Cardiac muscle cell (in vitro differentiated cells and primary cell): ENCODE measurements around the gene GYPC. TPM values are rescaled to one million over a fixed set of nuclear protein-coding genes. Genes with fewer than 3 reads are reported as not detected.
"Not testable (repeated sequence)": the region's sequence is repeated elsewhere in the genome, so short reads cannot be mapped to it uniquely, and the experiment has no call there.

ENCODE experiments used
- DNase-seq, 2 donors: peaks; one replicate each; pipeline versions ENCODE4 v3.0.0 to v3.0.0-alpha.2; 2010 to 2017; ENCODE audit warnings: low read depth in 1 of 2, low spot score in 1 of 2
- H3K27ac ChIP-seq: fragments of 200-600 bp; sonication (generic); 2 replicates; pipeline ENCODE4 v1.5.1; 2016
- H3K27me3 ChIP-seq: fragments of 200-600 bp; sonication (generic); 2 replicates; pipeline ENCODE4 v1.6.0; 2016; ENCODE audit warnings: control low read depth
- H3K36me3 ChIP-seq: fragments of 200-600 bp; sonication (generic); 2 replicates; pipeline ENCODE4 v1.5.1; 2016; ENCODE audit warnings: control low read depth
- H3K4me1 ChIP-seq: fragments of 200-600 bp; sonication (generic); 2 replicates; pipeline ENCODE4 v1.8.1; 2017; ENCODE audit warnings: low read depth, mild to moderate bottlenecking, mixed run types
- H3K4me3 ChIP-seq: fragments of 200-600 bp; sonication (generic); 2 replicates; pipeline ENCODE4 v1.5.1; 2016; ENCODE audit warnings: mild to moderate bottlenecking
- H3K9me3 ChIP-seq: fragments of 200-600 bp; sonication (generic); 2 replicates; pipeline ENCODE4 v1.5.1; 2017; ENCODE audit warnings: low read depth, mild to moderate bottlenecking, control low read depth
- CTCF ChIP-seq: IDR thresholded peaks from 2 replicates; pipeline ENCODE4 v1.5.1; 2012; ENCODE audit warnings: low read depth, mild to moderate bottlenecking, low read length
- polyA plus RNA-seq: library from polyadenylated mRNA; unstranded; fragments of >200 nt; fragmentation: Nextera tagmentation; extraction: Ambion mirVana; gene quantifications from 2 replicates; pipeline ENCODE4 v1.2.1, GENCODE V29; 2016
- total RNA-seq: library from RNA; depleted of rRNA; stranded (reverse); fragments of >200 nt; gene quantifications from 2 replicates; pipeline ENCODE4 v1.2.3, GENCODE V29; 2016

Gene GYPC
- total and polyA plus RNA-seq, 2 experiments from 2014 or later, result 45.6 to 69.7 TPM

GRCh38 chr2:126644630-126645191, 11.2 kb upstream of the GYPC start:
- DNase-seq, result no peak
- no peak overlapping the region for H3K27ac ChIP-seq
- H3K4me3 ChIP-seq, result no peak overlapping the region
- H3K36me3 ChIP-seq, result no peaks in the 10 kb centered on the region
- TF ChIP-seq CTCF, result no peak
- H3K9me3 ChIP-seq, result no peaks in the 10 kb centered on the region
- H3K27me3 ChIP-seq, result no peaks in the 10 kb centered on the region
- no peaks in the 10 kb centered on the region for H3K4me1 ChIP-seq

- TF ChIP-seq CTCF, result no peak
- Histone ChIP-seq H3K27me3 (no peaks in the 10 kb centered on the region), H3K27ac (no peak overlapping the region), H3K9me3 (no peaks in the 10 kb centered on the region), H3K4me3 (no peak overlapping the region), H3K36me3 (no peaks in the 10 kb centered on the region), H3K4me1 (no peaks in the 10 kb centered on the region)
- DNase-seq, result no peak
These were observed 10.7 kb upstream of the GYPC start for GRCh38 chr2:126645211-126645618.

GRCh38 chr2:126646026-126646425, 9.9 kb upstream of the GYPC start:
- no peaks in the 10 kb centered on the region for H3K27me3 ChIP-seq
- H3K36me3 ChIP-seq, result no peaks in the 10 kb centered on the region
- no peaks in the 10 kb centered on the region for H3K9me3 ChIP-seq
- H3K4me3 ChIP-seq, result no peak overlapping the region
- DNase-seq, result no peak
- no peak for TF ChIP-seq CTCF
- no peak overlapping the region for H3K27ac ChIP-seq
- H3K4me1 ChIP-seq, result no peaks in the 10 kb centered on the region

- not testable (repeated sequence) for H3K27me3 ChIP-seq, H3K36me3 ChIP-seq, H3K9me3 ChIP-seq, H3K27ac ChIP-seq, H3K4me3 ChIP-seq, DNase-seq, H3K4me1 ChIP-seq
These were observed 8.1 kb upstream of the GYPC start for GRCh38 chr2:126647714-126648344.

- H3K27ac ChIP-seq, H3K4me3 ChIP-seq, H3K36me3 ChIP-seq, DNase-seq, H3K27me3 ChIP-seq, H3K4me1 ChIP-seq, H3K9me3 ChIP-seq: not testable (repeated sequence)
These were observed 7.6 kb upstream of the GYPC start for GRCh38 chr2:126648345-126648786.

GRCh38 chr2:126649101-126649500, 6.9 kb upstream of the GYPC start:
- TF ChIP-seq CTCF, result no peak
- Histone ChIP-seq H3K4me1 (no peaks in the 10 kb centered on the region), H3K9me3 (no peaks in the 10 kb centered on the region), H3K36me3 (no peaks in the 10 kb centered on the region), H3K27me3 (no peaks in the 10 kb centered on the region), H3K27ac (no peak overlapping the region), H3K4me3 (no peak overlapping the region)
- no peak for DNase-seq

GRCh38 chr2:126650994-126651393, 5.0 kb upstream of the GYPC start:
- DNase-seq, result no peak
- no peak for TF ChIP-seq CTCF
- peaks cover 11% of the 10 kb centered on the region for H3K4me1 ChIP-seq
- H3K9me3 ChIP-seq, result no peaks in the 10 kb centered on the region
- H3K27ac ChIP-seq, result no peak overlapping the region
- no peaks in the 10 kb centered on the region for H3K27me3 ChIP-seq
- H3K36me3 ChIP-seq, result no peaks in the 10 kb centered on the region
- no peak overlapping the region for H3K4me3 ChIP-seq
